NCI-H1092 treated with DMSO at 0.1 percent for 48 hours (cell line): ENCODE measurements around the gene SMTN.
"Not testable (repeated sequence)": the region's sequence is repeated elsewhere in the genome, so short reads cannot be mapped to it uniquely, and the experiment has no call there.

ENCODE experiments used
- DNase-seq: peaks from one replicate; lab custom pipeline; 2025; lab: John Stamatoyannopoulos, UW

SMTN gene

DNA sequence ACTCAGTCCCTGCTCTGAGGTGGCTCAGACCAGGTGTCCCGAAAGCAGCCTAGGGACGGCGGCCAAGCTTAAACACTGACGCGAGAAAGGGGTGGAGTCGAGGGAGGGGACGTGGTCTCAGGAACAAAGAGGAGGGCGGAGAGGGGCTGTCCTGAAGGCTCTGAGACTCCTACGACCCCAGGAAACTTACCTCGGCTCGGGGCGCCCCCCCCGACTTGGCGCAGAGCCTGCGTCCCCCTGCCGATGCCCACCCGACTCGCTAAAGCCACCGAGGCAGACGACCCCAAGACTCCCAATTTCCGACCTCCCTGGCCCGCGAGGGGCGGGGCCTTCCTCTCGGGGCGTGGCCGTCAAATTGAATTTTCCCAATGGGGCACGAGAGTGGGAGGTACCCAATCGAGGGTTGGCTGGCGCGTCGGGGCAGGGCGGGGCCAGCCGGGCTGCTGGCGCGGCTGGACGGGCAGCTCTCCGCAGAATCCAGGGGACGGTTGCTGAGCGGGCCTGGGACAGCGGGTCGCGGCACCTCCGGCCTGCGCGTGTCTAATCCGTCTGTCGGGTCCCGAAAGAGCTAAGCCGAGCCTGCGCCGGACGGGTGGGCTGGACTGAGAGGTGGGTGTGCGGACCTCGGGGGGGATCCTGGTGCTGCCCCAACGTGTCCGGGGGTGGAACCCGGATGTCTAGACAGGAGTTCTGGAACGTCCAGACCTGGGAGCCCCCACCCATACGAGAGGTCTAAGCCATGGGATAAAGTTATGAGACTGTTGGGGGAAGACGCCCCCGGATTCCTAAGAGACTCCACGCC is at the start of gene SMTN:
Gene SMTN, plus strand, starts transcription at position 471 of the 802 bp plus-strand sequence. CDS start 1,941 bp downstream, outside the sequence.
- DNase-seq = peak; percentile 87

DNA sequence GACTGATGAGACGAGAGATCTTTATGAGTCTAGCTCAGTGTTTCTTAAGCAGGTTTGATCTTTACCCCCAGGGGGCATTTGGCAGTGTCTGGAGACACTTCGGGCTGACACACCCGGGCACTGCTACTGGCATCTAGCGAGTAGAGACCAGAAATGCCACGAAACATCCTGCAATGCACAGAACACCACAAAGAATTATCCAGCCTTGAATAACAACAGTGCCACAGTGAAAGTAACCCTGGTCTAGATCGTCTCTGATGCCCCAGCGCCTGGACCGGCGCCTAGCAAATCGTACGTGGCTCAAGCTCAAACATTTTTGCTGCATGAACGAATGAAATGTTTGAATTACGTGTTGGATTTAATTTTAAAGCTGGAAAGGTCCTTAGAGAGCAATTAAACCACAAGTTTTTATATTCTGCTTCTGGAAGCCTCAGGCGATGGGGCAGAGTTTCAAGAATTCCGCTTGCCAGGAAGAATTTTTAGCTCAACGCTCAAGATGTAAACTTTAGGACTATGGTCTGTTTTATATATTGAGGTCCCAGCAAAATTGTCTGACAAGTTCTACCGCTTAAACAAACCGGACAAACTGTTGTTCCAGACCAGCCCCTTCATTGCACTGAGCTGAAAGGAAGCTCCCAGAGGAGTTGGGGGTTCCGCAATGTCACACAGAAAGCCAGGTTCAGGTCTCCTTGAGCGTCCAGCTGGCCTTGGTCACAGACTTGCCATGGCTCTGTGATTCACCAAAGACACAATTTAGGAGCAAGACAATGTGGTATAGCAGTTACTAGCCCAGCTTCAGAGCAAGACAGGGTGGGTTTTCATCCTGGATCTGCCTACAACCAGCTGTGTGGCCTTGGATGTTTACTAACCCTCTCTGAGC is 44.2 kb upstream of the SMTN start:
- no peak for DNase-seq

DNA sequence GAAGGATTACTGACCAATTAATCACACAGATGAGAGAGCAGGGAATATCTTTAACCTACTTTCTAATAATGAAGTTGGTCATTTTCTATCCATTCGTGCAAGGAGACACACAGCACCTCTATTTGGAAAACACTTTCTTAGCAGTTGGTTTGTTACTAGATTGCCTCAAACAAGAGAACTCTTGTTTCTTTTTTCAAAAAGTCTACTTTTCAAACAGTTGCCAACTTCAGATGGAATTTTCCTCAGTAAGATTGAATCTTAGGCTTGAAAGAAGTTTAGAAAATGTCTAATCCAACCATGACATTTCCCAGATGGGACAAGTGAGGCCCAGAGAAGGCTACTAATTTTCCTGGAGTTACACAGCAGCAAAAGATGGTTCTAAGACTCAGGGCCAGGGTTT is 42.4 kb upstream of the SMTN start:
- DNase-seq = no peak

DNA sequence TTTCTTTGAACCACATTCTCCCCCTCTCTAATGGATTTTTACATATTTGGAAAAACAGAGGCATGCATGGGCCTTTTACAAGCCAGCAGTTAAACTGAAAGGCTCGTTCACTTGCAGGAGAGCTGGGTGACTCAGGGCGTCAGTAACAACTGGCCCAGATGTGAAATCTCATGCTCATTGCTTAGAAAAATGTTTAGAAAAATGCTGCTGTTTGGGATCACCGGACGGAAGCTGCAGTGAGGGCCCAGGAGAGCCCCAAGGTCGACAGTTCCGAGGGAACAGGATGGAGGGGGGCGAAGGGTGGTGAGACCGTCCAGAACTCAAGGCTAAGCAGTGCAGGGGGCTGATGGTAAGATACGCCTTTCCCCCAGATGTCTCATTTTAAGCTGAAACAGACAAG is 41.7 kb upstream of the SMTN start:
- no peak for DNase-seq

DNA sequence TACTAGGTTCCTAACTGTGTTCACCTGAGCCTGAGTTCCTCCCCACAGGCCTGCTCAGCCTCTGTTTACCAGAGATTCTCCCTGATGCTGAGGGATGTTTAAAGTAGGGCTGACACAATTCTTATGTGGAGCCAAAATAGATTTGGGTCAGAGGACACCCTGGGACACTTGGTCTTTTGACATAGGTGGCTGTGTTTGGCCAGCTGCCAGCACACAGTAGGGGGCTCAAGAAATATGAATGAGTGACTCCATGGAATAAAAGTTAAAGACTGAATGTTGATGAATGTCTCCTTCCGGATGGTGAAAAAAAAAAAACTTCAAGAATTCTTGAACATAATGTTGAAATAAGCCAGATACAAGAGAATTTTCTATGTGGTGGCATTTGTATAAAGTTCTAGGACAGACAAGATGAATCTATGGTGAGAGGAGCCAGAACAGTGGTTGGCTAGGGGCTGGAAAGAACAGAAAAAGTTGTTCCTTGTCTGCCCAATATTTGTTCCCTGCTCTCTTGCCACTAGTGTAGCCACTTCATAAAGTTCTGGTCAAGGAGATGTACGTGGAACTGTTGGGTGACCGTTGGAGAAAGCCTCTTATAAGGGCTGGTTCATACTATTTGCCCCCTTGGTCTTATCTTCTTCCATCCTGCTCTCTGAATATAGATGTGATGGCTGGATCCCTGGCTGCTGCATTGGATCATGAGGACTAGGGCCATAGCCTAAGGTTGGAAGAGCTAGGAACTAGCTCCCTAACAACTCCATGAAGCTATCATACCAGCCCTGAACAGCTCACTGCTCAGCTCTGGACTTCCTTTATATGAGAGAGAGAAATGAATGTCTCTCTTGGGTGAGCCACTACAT is 40.3 kb upstream of the SMTN start:
- DNase-seq = no peak

GRCh38 chr22:31044262-31044861 is 36.8 kb upstream of the SMTN start:
- DNase-seq = no peak

DNA sequence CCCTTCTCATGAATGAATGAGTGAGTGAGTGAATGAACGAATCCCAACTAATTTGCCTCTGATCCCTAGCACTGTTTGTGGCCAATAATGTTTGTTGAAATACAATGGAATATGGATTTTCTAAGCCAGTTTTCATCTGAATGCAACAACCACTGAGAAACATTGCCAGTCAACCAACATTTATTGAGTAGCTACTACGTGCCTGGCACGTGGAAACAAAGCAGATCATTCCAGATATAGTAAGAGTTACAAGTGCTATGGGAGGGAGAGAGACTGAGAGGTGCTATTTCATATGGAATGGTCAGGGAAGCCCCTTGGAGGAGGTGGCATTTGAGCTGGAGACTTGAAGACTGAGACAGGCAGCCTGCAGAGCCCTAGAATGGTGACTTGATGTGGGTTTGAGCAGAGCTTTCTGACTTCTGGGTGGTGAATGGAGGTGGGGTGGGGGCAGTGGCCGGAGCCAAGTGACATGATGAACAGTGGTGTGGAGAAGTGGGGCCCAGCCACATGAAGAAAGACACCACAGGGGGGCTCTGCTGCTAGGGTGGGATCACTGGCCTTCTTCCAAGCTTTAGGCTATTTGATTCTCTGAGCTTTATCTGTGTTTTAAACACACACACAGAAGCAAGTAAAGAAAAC is 35.1 kb upstream of the SMTN start:
- peak; percentile 70 for DNase-seq

GRCh38 chr22:31046539-31047226 is 34.4 kb upstream of the SMTN start:
- DNase-seq = peak; percentile 70

DNA sequence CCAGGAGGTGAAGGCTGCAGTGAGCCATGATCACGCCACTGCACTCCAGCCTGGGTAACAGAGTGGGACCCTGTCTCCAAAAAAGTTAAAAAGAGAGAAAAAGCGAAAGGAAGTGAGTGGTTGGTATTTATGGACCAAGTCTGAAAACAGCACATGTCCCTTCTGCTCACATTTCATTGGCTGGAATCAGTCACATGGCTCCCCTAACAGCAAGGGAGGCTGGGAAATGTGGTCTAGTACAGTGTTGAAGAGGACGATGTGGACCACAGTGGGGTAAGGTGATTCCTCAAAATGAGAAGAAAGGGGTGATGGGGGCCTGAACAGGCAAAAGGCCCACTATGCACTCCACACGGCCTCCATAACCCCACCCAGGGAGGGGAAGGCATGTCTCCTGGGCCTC is 32.5 kb upstream of the SMTN start:
- DNase-seq = no peak

DNA sequence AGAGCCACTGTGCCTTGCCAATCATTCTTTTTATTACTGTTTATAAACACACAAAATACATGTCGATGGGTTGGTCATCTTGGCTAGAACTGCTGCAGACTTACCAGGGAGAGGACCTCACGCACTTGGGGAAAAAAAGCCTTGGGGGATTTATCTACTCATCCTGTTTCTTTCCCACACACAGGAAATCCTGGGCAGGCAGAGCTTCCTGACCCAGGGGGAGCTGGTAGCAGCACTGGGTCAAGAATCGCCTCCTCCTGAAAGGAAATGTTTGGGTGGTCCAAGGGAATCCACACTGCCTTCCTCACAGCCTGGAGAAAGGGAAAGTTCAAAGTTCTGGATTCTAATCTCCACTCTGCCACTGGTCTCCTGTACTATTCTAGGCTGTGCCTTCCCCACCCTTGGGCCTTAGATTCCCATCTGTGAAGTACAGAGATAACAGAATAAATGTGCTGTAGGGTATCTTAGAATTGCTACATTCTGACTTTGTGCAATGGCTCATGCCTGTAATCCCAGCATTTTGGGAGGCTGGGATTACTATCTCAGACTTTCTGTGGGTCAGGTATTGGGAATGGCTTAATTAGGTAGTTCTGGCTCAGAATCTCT is 31.2 kb upstream of the SMTN start:
- DNase-seq = no peak

GRCh38 chr22:31055117-31055634 is 25.9 kb upstream of the SMTN start:
- DNase-seq = no peak

GRCh38 chr22:31055635-31056159 is 25.4 kb upstream of the SMTN start:
- peak; percentile 27 for DNase-seq

DNA sequence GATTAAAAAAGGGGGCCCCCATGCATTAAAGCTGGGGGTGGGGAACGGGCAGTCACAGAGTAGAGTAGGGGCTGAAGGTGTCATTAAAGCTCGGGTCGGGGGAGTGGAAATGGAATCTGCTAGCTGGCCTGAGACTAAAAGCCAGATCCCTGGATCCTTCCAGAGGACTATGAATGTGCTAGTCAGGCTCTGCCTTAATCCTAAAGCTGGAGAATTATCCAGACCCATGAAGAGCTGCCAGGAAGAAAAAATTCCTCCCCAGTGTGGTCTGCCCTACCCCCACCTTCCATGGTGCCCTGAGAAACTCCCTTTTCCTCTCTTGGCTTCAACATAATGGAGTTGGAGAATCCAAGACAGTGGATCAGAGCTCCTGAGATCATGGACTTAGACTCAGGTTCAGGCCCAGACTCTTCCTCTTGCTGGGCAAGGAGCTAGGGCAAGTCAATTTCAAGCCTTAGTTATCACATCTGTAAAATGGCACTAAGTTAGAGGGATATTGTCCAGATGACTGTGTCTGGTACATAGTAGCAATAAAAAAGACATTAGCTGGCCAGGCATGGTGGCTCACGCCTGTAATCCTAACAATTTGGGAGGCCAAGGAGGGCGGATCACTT is 24.0 kb upstream of the SMTN start:
- DNase-seq = no peak

DNA sequence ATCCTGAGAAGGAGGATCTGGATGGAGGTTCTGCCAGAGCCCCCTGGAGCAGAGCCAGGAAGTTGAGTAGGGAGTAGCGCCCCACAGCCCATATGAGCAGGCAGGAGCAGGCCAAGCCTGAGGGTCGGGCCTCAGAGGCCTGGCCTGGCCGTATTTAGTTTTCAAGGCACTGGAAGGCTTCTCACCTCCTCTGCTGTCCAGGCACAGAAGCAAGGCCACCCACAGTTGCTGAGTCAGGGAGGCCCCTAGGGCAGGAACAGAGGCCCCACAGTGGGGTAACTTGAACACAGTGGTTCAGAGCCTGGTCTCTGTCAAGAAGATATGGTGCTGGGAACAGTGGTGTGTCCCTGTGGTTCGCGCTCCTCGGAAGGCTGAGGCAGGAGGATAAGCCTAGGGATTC is 21.5 kb upstream of the SMTN start:
- DNase-seq = not testable (repeated sequence)

- DNase-seq = no peak
Measured at GRCh38 chr22:31062566-31063230, 18.4 kb upstream of the SMTN start.

- DNase-seq = no peak
Measured at GRCh38 chr22:31064369-31064768, 16.7 kb upstream of the SMTN start.

DNA sequence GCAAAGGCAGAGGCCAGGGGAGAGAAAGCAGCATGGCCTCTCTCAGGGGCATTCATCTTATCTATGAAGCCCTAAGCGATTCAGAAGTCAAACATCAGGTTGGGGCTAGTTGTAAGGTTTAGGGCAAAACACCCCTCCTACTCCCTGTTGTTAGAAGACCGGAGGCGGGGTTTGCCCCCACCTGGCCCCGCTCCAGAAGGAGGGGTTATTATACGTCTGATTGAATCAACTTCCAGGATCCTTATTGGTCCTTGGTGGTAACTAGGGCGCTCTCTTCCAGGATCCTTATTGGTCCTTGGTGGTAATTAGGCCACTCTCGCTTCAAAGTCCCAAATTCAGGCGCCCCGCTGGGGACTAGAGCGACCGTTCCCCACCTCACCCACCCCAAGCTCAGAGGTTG is 12.1 kb upstream of the SMTN start:
- no peak for DNase-seq

- DNase-seq = not testable (repeated sequence)
Measured at GRCh38 chr22:31069691-31070314, 11.3 kb upstream of the SMTN start.
